ENCODE results near the gene NELL1.

Gene NELL1

GRCh38 chr11:20739107-20739506, 69.7 kb downstream of the NELL1 start:
- no peak for TF ChIP-seq CTCF (IDR thresholded peaks at IDR 0.05; ENCODE audit: control insufficient read depth, insufficient read depth, low read depth, low read length, missing control alignments)

GRCh38 chr11:20739577-20739976, 70.2 kb downstream of the NELL1 start:
- no peak overlapping the region for H3K4me3 ChIP-seq (ENCODE audit: control insufficient read depth, low read depth, low read length)
- no peak for DNase-seq (ENCODE audit: low read depth)
- TF ChIP-seq CTCF (IDR thresholded peaks at IDR 0.05; ENCODE audit: control insufficient read depth, insufficient read depth, low read depth, low read length, missing control alignments) = no peak

More at GRCh38 chr11:20739107-20739506, 69.7 kb downstream of the NELL1 start:
- DNase-seq (ENCODE audit: low read depth) = no peak
- no peak overlapping the region for H3K4me3 ChIP-seq (ENCODE audit: control insufficient read depth, low read depth, low read length)

GRCh38 chr11:20754933-20755332, 85.5 kb downstream of the NELL1 start:
- H3K4me3 ChIP-seq (ENCODE audit: control insufficient read depth, low read depth, low read length) = no peak overlapping the region
- no peak for DNase-seq (ENCODE audit: low read depth)
- TF ChIP-seq CTCF (IDR thresholded peaks at IDR 0.05; ENCODE audit: control insufficient read depth, insufficient read depth, low read depth, low read length, missing control alignments) = no peak

GRCh38 chr11:20759541-20759940, 90.2 kb downstream of the NELL1 start:
- no peak for DNase-seq (ENCODE audit: low read depth)
- no peak for TF ChIP-seq CTCF (IDR thresholded peaks at IDR 0.05; ENCODE audit: control insufficient read depth, insufficient read depth, low read depth, low read length, missing control alignments)
- no peak overlapping the region for H3K4me3 ChIP-seq (ENCODE audit: control insufficient read depth, low read depth, low read length)

GRCh38 chr11:20760811-20761210, 91.4 kb downstream of the NELL1 start:
- no peak for TF ChIP-seq CTCF (IDR thresholded peaks at IDR 0.05; ENCODE audit: control insufficient read depth, insufficient read depth, low read depth, low read length, missing control alignments)
- H3K4me3 ChIP-seq (ENCODE audit: control insufficient read depth, low read depth, low read length) = no peak overlapping the region

GRCh38 chr11:20762116-20762844, 92.9 kb downstream of the NELL1 start:
- DNase-seq (ENCODE audit: low read depth) = no peak
- H3K4me3 ChIP-seq (ENCODE audit: control insufficient read depth, low read depth, low read length) = no peak overlapping the region
- no peak for TF ChIP-seq CTCF (IDR thresholded peaks at IDR 0.05; ENCODE audit: control insufficient read depth, insufficient read depth, low read depth, low read length, missing control alignments)

More at GRCh38 chr11:20760811-20761210, 91.4 kb downstream of the NELL1 start:
- DNase-seq (ENCODE audit: low read depth) = no peak
